K562 (cell line): Measurements from ENCODE around the gene PDE3A. TPM values are rescaled to one million over a fixed set of nuclear protein-coding genes. Genes with fewer than 3 reads are reported as not detected.

Experiments used
- ATAC-seq: fragments of 200-7000 bp; cut with Tn5 transposase; 3 replicates; pipeline ENCODE4 v1.9.1; 2020; ENCODE audit warnings: moderate library complexity
- BruUV-seq: library from RNA; stranded (reverse); fragments of 400-500 nt; replicated peaks from 2 replicates; lab custom pipeline; 2021; lab: Mats Ljungman, UMichigan
- CTCF ChIA-PET: fragments of 300-600 bp; formaldehyde crosslinking; extraction: SDS; loops from one replicate; lab custom pipeline; 2021; ENCODE audit warnings: low intra/inter-chr PET ratio; lab: Yijun Ruan, JAX
- POLR2A ChIA-PET: fragments of 300-600, 350-650 bp; sonication (Branson Sonifier 250); formaldehyde crosslinking; extraction: SDS; loops from one replicate; lab custom pipeline; 2021; ENCODE audit warnings: antibody characterized with exemption, inconsistent platforms; lab: Yijun Ruan, JAX
- DNase-seq, 4 experiments: peaks; one replicate each; pipeline versions ENCODE4 v3.0.0 to v3.0.0-alpha.2; 2011 to 2018; ENCODE audit warnings: low spot score in 3 of 4, mixed read lengths in 3 of 4; ENCODE audit errors: extremely low read depth in 1 of 4
- FAIRE-seq: peaks from 2 replicates; lab custom pipeline; 2011; peaks lifted over from hg19 to GRCh38; lab: Jason Lieb, UNC
- H2AFZ ChIP-seq: 2 replicates; pipeline ENCODE4 v1.6.0; 2011; ENCODE audit warnings: low read depth, low read length, control low read depth, inconsistent platforms
- H3K27ac ChIP-seq: fragments of 200-600 bp; 3 replicates; pipeline ENCODE4 v1.8.0; 2011; ENCODE audit warnings: low read depth, mild to moderate bottlenecking, control low read depth, inconsistent platforms, low read length, moderate library complexity, mixed read lengths; ENCODE audit errors: extremely low read depth
- H3K27me3 ChIP-seq, 2 experiments: fragments of 300-600 bp in 1 of 2; 2 replicates in 1 of 2; 3 replicates in 1 of 2; pipeline versions ENCODE4 v1.6.0 to v1.8.0; 2011; ENCODE audit warnings: inconsistent platforms in 2 of 2, low read length in 2 of 2, mild to moderate bottlenecking in 1 of 2, mixed read lengths in 1 of 2, moderate library complexity in 1 of 2; ENCODE audit not compliant: control insufficient read depth in 2 of 2, insufficient read depth in 2 of 2
- H3K36me3 ChIP-seq: fragments of 300-600 bp; 3 replicates; pipeline ENCODE4 v1.8.0; 2011; ENCODE audit warnings: mild to moderate bottlenecking, low read length, inconsistent platforms; ENCODE audit not compliant: control insufficient read depth, insufficient read depth
- H3K4me1 ChIP-seq, 2 experiments: fragments of 200-600 bp in 1 of 2; replicated peaks in 1 of 2; 2 replicates in 1 of 2; 3 replicates in 1 of 2; pipeline versions ENCODE4 v1.5.1 to v1.8.0; 2011; ENCODE audit warnings: inconsistent platforms in 2 of 2, low read length in 2 of 2, mild to moderate bottlenecking in 1 of 2, mixed read lengths in 1 of 2, moderate library complexity in 1 of 2; ENCODE audit not compliant: control insufficient read depth in 2 of 2, insufficient read depth in 2 of 2
- H3K4me2 ChIP-seq: 2 replicates; pipeline ENCODE4 v1.6.1; 2011; ENCODE audit warnings: low read length, control low read depth, inconsistent platforms, mixed read lengths; ENCODE audit not compliant: insufficient read depth
- H3K4me3 ChIP-seq: fragments of 200-600 bp; sonication (generic), shearing (Covaris generic); 2 replicates; pipeline ENCODE4 v1.5.1; 2016; ENCODE audit warnings: control low read depth, inconsistent platforms
- H3K79me2 ChIP-seq: fragments of 200-600 bp; 3 replicates; pipeline ENCODE4 v1.8.0; 2011; ENCODE audit warnings: low read length, inconsistent platforms; ENCODE audit not compliant: control insufficient read depth, insufficient read depth
- H3K9ac ChIP-seq, 2 experiments: 2 replicates each; pipeline versions ENCODE4 v1.6.0 to v1.6.1; 2011; ENCODE audit warnings: low read depth in 2 of 2, low read length in 2 of 2, control low read depth in 1 of 2, inconsistent platforms in 1 of 2, mild to moderate bottlenecking in 1 of 2, mixed read lengths in 1 of 2; ENCODE audit not compliant: insufficient read depth in 1 of 2
- H3K9me1 ChIP-seq: one replicate; pipeline ENCODE4 v1.6.0; 2011; ENCODE audit warnings: inconsistent platforms, mild to moderate bottlenecking, low read length, moderate library complexity; ENCODE audit not compliant: control insufficient read depth, insufficient read depth
- H3K9me3 ChIP-seq: replicated peaks from 2 replicates; pipeline ENCODE4 v1.5.1; 2011; ENCODE audit warnings: low read depth, low read length, inconsistent platforms; ENCODE audit not compliant: control insufficient read depth, insufficient read depth
- H4K20me1 ChIP-seq: replicated peaks from 2 replicates; pipeline ENCODE4 v1.6.1; 2011; ENCODE audit warnings: low read length, inconsistent platforms, mixed read lengths; ENCODE audit not compliant: control insufficient read depth, insufficient read depth
- CCAR2 ChIP-seq: fragments of 200-400 bp; formaldehyde crosslinking; IDR thresholded peaks from 2 replicates; pipeline ENCODE4 v1.6.1; 2017; ENCODE audit warnings: mild to moderate bottlenecking, low read depth, low read length
- DNMT1 ChIP-seq: fragments of 450-650 bp; IDR thresholded peaks from 2 replicates; pipeline ENCODE4 v1.6.1; 2016; ENCODE audit warnings: antibody characterized with exemption, mild to moderate bottlenecking
- DPF2 ChIP-seq: fragments of 450-650 bp; IDR thresholded peaks from 2 replicates; pipeline ENCODE4 v1.6.1; 2016
- HDAC1 ChIP-seq, 2 experiments: fragments of 450-650 bp; IDR thresholded peaks; 2 replicates each; pipeline ENCODE4 v1.6.1; 2016 to 2017; ENCODE audit warnings: inconsistent platforms in 1 of 2, mild to moderate bottlenecking in 1 of 2, moderate library complexity in 1 of 2
- HEY1 ChIP-seq: fragments of 250-450 bp; sonication (Bioruptor Pico); IDR thresholded peaks from 2 replicates; pipeline ENCODE4 v1.5.0; 2020; ENCODE audit warnings: mild to moderate bottlenecking, moderate library complexity, borderline replicate concordance
- HNRNPUL1 ChIP-seq: fragments of 200-400 bp; formaldehyde crosslinking; IDR thresholded peaks from 2 replicates; pipeline ENCODE4 v1.6.1; 2017; ENCODE audit warnings: low read length
- MAFK ChIP-seq: IDR thresholded peaks from 2 replicates; pipeline ENCODE4 v1.6.1; 2011; ENCODE audit warnings: low read length, improper control_type of control experiment
- PHF8 ChIP-seq: fragments of 200-600 bp; sonication (generic); IDR thresholded peaks from 2 replicates; pipeline ENCODE4 v1.6.1; 2012; ENCODE audit warnings: mixed run types, mild to moderate bottlenecking, inconsistent platforms, low read length, moderate library complexity, borderline replicate concordance
- RFX7 ChIP-seq: fragments of 250-450 bp; sonication (Bioruptor Pico); IDR thresholded peaks from 2 replicates; pipeline ENCODE4 v1.5.1; 2021; ENCODE audit warnings: mild to moderate bottlenecking
- SMAD4 ChIP-seq: fragments of 250-450 bp; sonication (Bioruptor Pico); conservative IDR thresholded peaks from 2 replicates; pipeline ENCODE4 v1.8.0; 2021; ENCODE audit warnings: inconsistent platforms, mild to moderate bottlenecking, moderate library complexity
- SRSF9 ChIP-seq: fragments of 200-400 bp; formaldehyde crosslinking; IDR thresholded peaks from 2 replicates; pipeline ENCODE4 v1.6.1; 2017; ENCODE audit warnings: low read depth, low read length, borderline replicate concordance
- TAF1 ChIP-seq: IDR thresholded peaks from 2 replicates; pipeline ENCODE4 v1.6.1; 2011; ENCODE audit warnings: mild to moderate bottlenecking, low read length, moderate library complexity; ENCODE audit not compliant: insufficient read depth, control insufficient read depth, severe bottlenecking; ENCODE audit errors: extremely low read depth
- U2AF2 ChIP-seq: fragments of 200-400 bp; formaldehyde crosslinking; optimal IDR thresholded peaks from 2 replicates; pipeline ENCODE3; 2017; ENCODE audit warnings: low read depth, mild to moderate bottlenecking, low read length
- XRCC5 ChIP-seq: fragments of 200-400 bp; formaldehyde crosslinking; IDR thresholded peaks from 2 replicates; pipeline ENCODE4 v1.6.1; 2017; ENCODE audit warnings: low read depth, mild to moderate bottlenecking, low read length
- ZNF280A ChIP-seq: fragments of 450-650 bp; IDR thresholded peaks from 2 replicates; pipeline ENCODE4 v1.6.1; 2018; ENCODE audit warnings: mild to moderate bottlenecking, low read depth; ENCODE audit not compliant: partially characterized antibody
- WGBS: fragments of 100-300 bp; shearing (Covaris generic); methylation state at CpG from one replicate; pipeline ENCODE4 v1.1.6; 2016; ENCODE audit warnings: low coverage, mixed read lengths; ENCODE audit not compliant: insufficient coverage; ENCODE audit errors: missing lambda C conversion rate; 5-methylcytosine and 5-hydroxymethylcytosine counted together
- in situ Hi-C: fragments of 300-500 bp; cut with MboI; formaldehyde crosslinking; loops from 4 replicates; pipeline ENCODE4 v1.15.0; 2018; ENCODE audit warnings: inconsistent platforms, mixed read lengths
- intact Hi-C: fragments of 100-400 bp; cut with micrococcal nuclease; formaldehyde crosslinking; loops from 2 replicates; pipeline ENCODE4 v1.14.2; 2022
- polyA plus RNA-seq, 8 experiments: library from polyadenylated mRNA; depleted of rRNA in 4 of 8; stranded (reverse) in 5 of 8; unstranded in 3 of 8; fragments of >200 nt; fragmentation: Nextera tagmentation in 2 of 8; fragmentation: Illumina TruSeq in 1 of 8; extraction: Ambion mirVana in 2 of 8; extraction: Trizol in 1 of 8; gene quantifications; 2 replicates each; pipeline versions ENCODE4 v1.2.1 to v1.2.3, GENCODE V29; 2011 to 2014; ENCODE audit warnings: inconsistent platforms in 1 of 8, missing spikeins in 1 of 8
- total RNA-seq, 7 experiments: library from RNA; depleted of rRNA in 6 of 7; stranded (reverse); fragments of >200 nt in 6 of 7; fragmentation: Illumina TruSeq in 2 of 7; extraction: Trizol in 2 of 7; gene quantifications; 2 replicates each; pipeline versions ENCODE4 v1.2.1 to v1.2.3, GENCODE V29; 2011 to 2021; ENCODE audit warnings: low replicate concordance in 1 of 7
- TF ChIP-seq, protein P1 (sequence below), 2 experiments: fragments of 450-650 bp; IDR thresholded peaks; 2 replicates each; pipeline ENCODE4 v1.6.1; 2016

PDE3A gene
- total and polyA plus RNA-seq, 9 of the 15 experiments (the other 6 are each of a cell fraction or from before 2014, with no cell fraction given), result 0.02 TPM; not detected in 8

DNA sequence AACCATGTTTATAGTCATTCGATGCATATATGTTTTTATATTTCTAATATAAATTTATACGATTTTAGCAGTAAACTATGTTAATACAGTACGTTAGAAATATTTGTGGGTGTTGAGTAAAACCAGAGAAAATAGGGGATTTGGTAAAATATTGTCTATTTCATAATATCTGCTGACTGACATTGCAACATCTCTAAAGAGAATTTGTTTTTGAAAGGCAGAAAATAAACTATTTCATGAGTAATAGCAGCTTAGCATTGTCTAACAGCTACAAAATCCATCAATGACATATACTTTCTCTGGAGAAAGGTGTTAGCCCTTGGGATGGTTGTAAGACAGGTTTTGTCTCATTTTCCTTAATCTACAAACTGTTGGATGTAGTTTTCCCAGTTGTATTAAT is 144.9 kb downstream of the PDE3A start:
- H3K9ac ChIP-seq, result no peak overlapping the region
- in situ Hi-C loops, result no loop called here
- WGBS, result 0% methylated on average over 3 of the region's 3 CpGs
- no peak overlapping the region for H2AFZ ChIP-seq
- no peaks in the 10 kb centered on the region for H4K20me1 ChIP-seq
- no peaks in the 10 kb centered on the region for H3K79me2 ChIP-seq
- H3K4me3 ChIP-seq, result no peak overlapping the region
- FAIRE-seq (no peak), ATAC-seq (no peak), DNase-seq (no peak)
- H3K36me3 ChIP-seq, result no peaks in the 10 kb centered on the region
- intact Hi-C loops, result no loop called here
- BruUV-seq, result no TSS peak
- POLR2A ChIA-PET, result no interaction called here
- TF ChIP-seq DNMT1 (no peak), HDAC1 (IDR thresholded peaks at IDR 0.05) (no peak), SRSF9 (no peak)
- H3K27me3 ChIP-seq, result no peaks in the 10 kb centered on the region
- no peak overlapping the region for H3K27ac ChIP-seq
- H3K9me1 ChIP-seq, result no peaks in the 10 kb centered on the region
- CTCF ChIA-PET, result no interaction called here
- no peak overlapping the region for H3K4me2 ChIP-seq
- H3K9me3 ChIP-seq, result no peaks in the 10 kb centered on the region
- no peaks in the 10 kb centered on the region for H3K4me1 ChIP-seq

DNA sequence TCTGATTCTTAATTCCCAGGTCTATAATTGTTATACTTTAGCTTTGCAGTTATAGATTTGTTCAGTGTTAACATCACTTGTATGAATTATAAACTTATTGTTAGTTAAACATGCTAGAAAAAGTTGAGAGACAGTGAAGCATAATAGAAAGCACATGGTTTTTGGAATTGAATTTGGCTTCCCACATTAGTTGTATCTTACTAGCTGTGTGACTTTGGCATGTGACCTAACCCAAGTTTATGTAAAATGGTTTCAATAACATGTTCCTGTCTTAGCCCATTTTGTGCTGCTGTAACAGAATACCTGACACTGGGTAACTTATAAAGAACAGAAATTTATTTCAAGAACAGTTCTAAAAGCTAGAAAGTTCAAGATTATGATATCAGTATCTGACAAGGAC is 146.3 kb downstream of the PDE3A start:
- no peak overlapping the region for H3K27ac ChIP-seq
- in situ Hi-C loops, result no loop called here
- intact Hi-C loops, result no loop called here
- TF ChIP-seq SMAD4 (CRISPR knock-in tag) (no peak), HNRNPUL1 (no peak), U2AF2 (no peak), XRCC5 (no peak), CCAR2 (no peak), HEY1 (CRISPR knock-in tag) (no peak), TAF1 (no peak), PHF8 (no peak), ZNF280A (no peak), DPF2 (no peak), RFX7 (CRISPR knock-in tag) (no peak), MAFK (no peak)
- TF ChIP-seq, protein P1, sequence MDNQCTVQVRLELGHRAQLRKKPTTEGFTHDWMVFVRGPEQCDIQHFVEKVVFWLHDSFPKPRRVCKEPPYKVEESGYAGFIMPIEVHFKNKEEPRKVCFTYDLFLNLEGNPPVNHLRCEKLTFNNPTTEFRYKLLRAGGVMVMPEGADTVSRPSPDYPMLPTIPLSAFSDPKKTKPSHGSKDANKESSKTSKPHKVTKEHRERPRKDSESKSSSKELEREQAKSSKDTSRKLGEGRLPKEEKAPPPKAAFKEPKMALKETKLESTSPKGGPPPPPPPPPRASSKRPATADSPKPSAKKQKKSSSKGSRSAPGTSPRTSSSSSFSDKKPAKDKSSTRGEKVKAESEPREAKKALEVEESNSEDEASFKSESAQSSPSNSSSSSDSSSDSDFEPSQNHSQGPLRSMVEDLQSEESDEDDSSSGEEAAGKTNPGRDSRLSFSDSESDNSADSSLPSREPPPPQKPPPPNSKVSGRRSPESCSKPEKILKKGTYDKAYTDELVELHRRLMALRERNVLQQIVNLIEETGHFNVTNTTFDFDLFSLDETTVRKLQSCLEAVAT (IDR thresholded peaks at IDR 0.05), result no peak

More for the DNA sequence above, 146.3 kb downstream of the PDE3A start:
- ATAC-seq (no peak), FAIRE-seq (no peak), DNase-seq (no peak)
- Histone ChIP-seq H3K79me2 (no peaks in the 10 kb centered on the region), H3K27me3 (no peaks in the 10 kb centered on the region), H3K4me2 (no peak overlapping the region), H3K9me3 (no peaks in the 10 kb centered on the region), H3K4me1 (no peaks in the 10 kb centered on the region), H4K20me1 (no peaks in the 10 kb centered on the region), H3K4me3 (no peak overlapping the region), H3K9ac (no peak overlapping the region), H2AFZ (no peak overlapping the region), H3K36me3 (no peaks in the 10 kb centered on the region), H3K9me1 (no peaks in the 10 kb centered on the region)
- ChIA-PET CTCF (no interaction called here), POLR2A (no interaction called here)
- BruUV-seq, result no TSS peak
